H9 (cell line): Measurements from ENCODE around the gene USP47. TPM values are rescaled to one million over a fixed set of nuclear protein-coding genes. Genes with fewer than 3 reads are reported as not detected.
"Not testable (repeated sequence)": the region's sequence is repeated elsewhere in the genome, so short reads cannot be mapped to it uniquely, and the experiment has no call there.

Experiments used
- DNase-seq: peaks from one replicate; pipeline ENCODE4 v3.0.0-alpha.2; 2017
- H2AFZ ChIP-seq: one replicate; pipeline ENCODE4 v1.6.1; 2013; ENCODE audit warnings: mild to moderate bottlenecking, low read length, control low read depth, moderate library complexity
- H2AK5ac ChIP-seq: 2 replicates; pipeline ENCODE4 v1.6.1; 2013; ENCODE audit warnings: low read length, control low read depth, mixed read lengths; ENCODE audit not compliant: insufficient read length
- H2BK120ac ChIP-seq: one replicate; pipeline ENCODE4 v1.6.1; 2013; ENCODE audit warnings: low read depth, mild to moderate bottlenecking, low read length, control low read depth, inconsistent platforms; ENCODE audit not compliant: poor library complexity, severe bottlenecking
- H2BK12ac ChIP-seq: 2 replicates; pipeline ENCODE4 v1.6.1; 2013; ENCODE audit warnings: low read length, control low read depth, mixed read lengths, low read depth; ENCODE audit not compliant: insufficient read length
- H2BK15ac ChIP-seq: 2 replicates; pipeline ENCODE4 v1.6.1; 2013; ENCODE audit warnings: low read depth, low read length, control low read depth
- H2BK20ac ChIP-seq: one replicate; pipeline ENCODE4 v1.6.1; 2013; ENCODE audit warnings: low read depth, mild to moderate bottlenecking, low read length, control low read depth, inconsistent platforms; ENCODE audit not compliant: poor library complexity, severe bottlenecking
- H2BK5ac ChIP-seq: 2 replicates; pipeline ENCODE4 v1.6.1; 2013; ENCODE audit warnings: low read length, control low read depth, mixed read lengths; ENCODE audit not compliant: insufficient read length
- H3K14ac ChIP-seq: 2 replicates; pipeline ENCODE4 v1.6.1; 2013; ENCODE audit warnings: low read length, control low read depth; ENCODE audit not compliant: insufficient read depth
- H3K18ac ChIP-seq: 2 replicates; pipeline ENCODE4 v1.6.1; 2013; ENCODE audit warnings: low read depth, mild to moderate bottlenecking, mixed read lengths, low read length, control low read depth; ENCODE audit not compliant: insufficient read length
- H3K23ac ChIP-seq: 2 replicates; pipeline ENCODE4 v1.6.1; 2013; ENCODE audit warnings: low read length, control low read depth, mixed read lengths, low read depth; ENCODE audit not compliant: insufficient read length
- H3K23me2 ChIP-seq: 2 replicates; pipeline ENCODE4 v1.6.1; 2013; ENCODE audit warnings: low read depth, mild to moderate bottlenecking, mixed read lengths, low read length, control low read depth; ENCODE audit not compliant: insufficient read length, poor library complexity, severe bottlenecking
- H3K27ac ChIP-seq: 2 replicates; pipeline ENCODE4 v1.5.1; 2013; ENCODE audit warnings: low read length, control low read depth, mixed read lengths, low read depth; ENCODE audit not compliant: insufficient read length
- H3K27me3 ChIP-seq: 2 replicates; pipeline ENCODE4 v1.6.1; 2013; ENCODE audit warnings: low read length, control low read depth, inconsistent platforms; ENCODE audit not compliant: insufficient read depth
- H3K4ac ChIP-seq: 2 replicates; pipeline ENCODE4 v1.6.1; 2013; ENCODE audit warnings: low read depth, mild to moderate bottlenecking, control low read depth, inconsistent platforms, low read length, moderate library complexity
- H3K4me1 ChIP-seq: 2 replicates; pipeline ENCODE4 v1.6.1; 2013; ENCODE audit warnings: low read length, control low read depth, inconsistent platforms; ENCODE audit not compliant: insufficient read depth
- H3K4me2 ChIP-seq: 2 replicates; pipeline ENCODE4 v1.6.1; 2013; ENCODE audit warnings: low read length, control low read depth, mixed read lengths; ENCODE audit not compliant: insufficient read length, insufficient read depth
- H3K56ac ChIP-seq: 2 replicates; pipeline ENCODE4 v1.6.1; 2013; ENCODE audit warnings: low read depth, mild to moderate bottlenecking, mixed read lengths, low read length, control low read depth; ENCODE audit not compliant: insufficient read length
- H3K79me1 ChIP-seq: 2 replicates; pipeline ENCODE4 v1.6.1; 2013; ENCODE audit warnings: low read depth, mild to moderate bottlenecking, moderate library complexity, low read length, control low read depth, inconsistent platforms; ENCODE audit not compliant: insufficient read depth, poor library complexity, severe bottlenecking
- H3K79me2 ChIP-seq: 2 replicates; pipeline ENCODE4 v1.6.1; 2013; ENCODE audit warnings: low read length, control low read depth, inconsistent platforms; ENCODE audit not compliant: insufficient read depth
- H3K9ac ChIP-seq: 2 replicates; pipeline ENCODE4 v1.6.1; 2013; ENCODE audit warnings: low read length, control low read depth, mixed read lengths; ENCODE audit not compliant: insufficient read length; ENCODE audit errors: extremely low read depth
- H3K9me3 ChIP-seq: one replicate; pipeline ENCODE4 v1.6.1; 2013; ENCODE audit warnings: low read depth, low read length, inconsistent platforms; ENCODE audit not compliant: control insufficient read depth
- H3T11ph ChIP-seq: one replicate; pipeline ENCODE4 v1.6.1; 2013; ENCODE audit warnings: mild to moderate bottlenecking, low read length, control low read depth, inconsistent platforms
- H4K20me1 ChIP-seq: one replicate; pipeline ENCODE4 v1.6.1; 2013; ENCODE audit not compliant: control insufficient read depth, insufficient read length, insufficient read depth
- H4K5ac ChIP-seq: 2 replicates; pipeline ENCODE4 v1.6.1; 2013; ENCODE audit warnings: low read depth, mild to moderate bottlenecking, mixed read lengths, low read length, control low read depth; ENCODE audit not compliant: insufficient read length
- H4K8ac ChIP-seq: replicated peaks from 2 replicates; pipeline ENCODE4 v1.6.1; 2013; ENCODE audit warnings: low read length, control low read depth, mixed read lengths, low read depth; ENCODE audit not compliant: insufficient read length
- H4K91ac ChIP-seq: 2 replicates; pipeline ENCODE4 v1.6.1; 2013; ENCODE audit warnings: low read depth, mild to moderate bottlenecking, moderate library complexity, mixed read lengths, low read length, control low read depth; ENCODE audit not compliant: insufficient read length
- H3K27ac Mint-ChIP-seq, 3 experiments: 2 replicates in 2 of 3; 3 replicates in 1 of 3; pipeline ENCODE4 v1.8.0; 2020 to 2021; ENCODE audit warnings: mixed read lengths in 3 of 3, mild to moderate bottlenecking in 1 of 3, moderate library complexity in 1 of 3
- H3K27me3 Mint-ChIP-seq: 2 replicates; pipeline ENCODE4 v1.8.0; 2021; ENCODE audit warnings: low read depth, mild to moderate bottlenecking, moderate library complexity, mixed read lengths
- H3K36me3 Mint-ChIP-seq, 3 experiments: 2 replicates in 2 of 3; 3 replicates in 1 of 3; pipeline ENCODE4 v1.8.0; 2020 to 2021; ENCODE audit warnings: low read depth in 3 of 3, mixed read lengths in 3 of 3; ENCODE audit not compliant: insufficient read depth in 1 of 3
- H3K4me1 Mint-ChIP-seq, 2 experiments: 2 replicates each; pipeline ENCODE4 v1.8.0; 2020; ENCODE audit warnings: mixed read lengths in 2 of 2
- H3K4me3 Mint-ChIP-seq, 2 experiments: 2 replicates in 1 of 2; 3 replicates in 1 of 2; pipeline ENCODE4 v1.8.0; 2020 to 2021; ENCODE audit warnings: mild to moderate bottlenecking in 2 of 2, mixed read lengths in 2 of 2, moderate library complexity in 1 of 2
- H3K9me3 Mint-ChIP-seq, 2 experiments: 2 replicates in 1 of 2; 3 replicates in 1 of 2; pipeline ENCODE4 v1.8.0; 2020; ENCODE audit warnings: mild to moderate bottlenecking in 2 of 2, mixed read lengths in 2 of 2, moderate library complexity in 1 of 2
- WGBS: extraction: QIAGEN DNeasy Blood & Tissue Kit; methylation state at CpG from one replicate; pipeline ENCODE4 v1.1.7; 2013; ENCODE audit warnings: missing lambda C conversion rate, low lambda C conversion rate, mixed read lengths; ENCODE audit not compliant: insufficient read length; ENCODE audit errors: extremely low coverage; 5-methylcytosine and 5-hydroxymethylcytosine counted together
- total RNA-seq: library from RNA; stranded (reverse); gene quantifications from 2 replicates; pipeline ENCODE4 v1.2.1, GENCODE V29; 2021
- TF ChIP-seq, protein P1 (sequence below): fragments of 200-600 bp; sonication (generic); conservative IDR thresholded peaks from 3 replicates; pipeline ENCODE4 v1.8.0; 2021; ENCODE audit warnings: antibody characterized with exemption, mild to moderate bottlenecking

Gene USP47
- total RNA-seq, 1 experiment from 2014 or later, result 26.7 TPM

DNA sequence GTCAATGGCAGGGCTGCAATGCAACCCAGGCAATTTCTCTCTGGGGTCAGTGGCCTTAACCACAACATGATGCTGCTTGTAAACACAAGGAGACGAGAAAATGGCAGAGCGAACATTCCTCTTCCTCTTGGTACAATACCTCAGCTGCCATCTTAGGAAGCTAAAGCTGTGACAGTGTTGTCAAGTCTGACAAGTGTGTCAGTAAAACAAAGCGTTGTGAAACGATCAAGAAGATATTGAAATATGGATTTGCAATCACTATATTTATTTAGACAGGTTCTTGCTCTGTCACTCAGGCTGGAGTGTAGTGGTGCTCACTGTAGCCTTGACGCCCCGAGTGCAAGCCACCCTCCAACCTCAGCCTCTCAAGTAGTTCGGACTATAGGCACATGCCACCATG lies 14.5 kb upstream of the USP47 start:
- H3K56ac ChIP-seq, result no peak overlapping the region
- no peak for DNase-seq
- H4K91ac ChIP-seq, result no peak overlapping the region
- H3T11ph ChIP-seq, result no peak overlapping the region
- H3K23me2 ChIP-seq, result no peaks in the 10 kb centered on the region
- H3K79me1 ChIP-seq, result no peaks in the 10 kb centered on the region
- no peaks in the 10 kb centered on the region for H3K4me1 ChIP-seq
- H3K9ac ChIP-seq, result no peak overlapping the region
- Mint-ChIP-seq H3K4me1 (no peaks in the 10 kb centered on the region), H3K27me3 (no peaks in the 10 kb centered on the region), H3K36me3 (peaks cover 0 to 14% (median 7%) of the 10 kb centered on the region in 3 experiments; a peak in 4 of 7 replicates), H3K9me3 (peaks cover 8 to 15% of the 10 kb centered on the region in 2 experiments), H3K27ac (no peak overlapping the region), H3K4me3 (no peak overlapping the region)
- no peak overlapping the region for H3K4me2 ChIP-seq
- no peaks in the 10 kb centered on the region for H4K20me1 ChIP-seq
- H2AK5ac ChIP-seq, result no peak overlapping the region
- WGBS, result no CpG with 5 or more reads among the region's 7 CpGs
- H3K27ac ChIP-seq, result no peak overlapping the region
- H4K8ac ChIP-seq, result no peak overlapping the region
- H2BK20ac ChIP-seq, result no peak overlapping the region
- H4K5ac ChIP-seq, result no peak overlapping the region
- TF ChIP-seq, protein P1, sequence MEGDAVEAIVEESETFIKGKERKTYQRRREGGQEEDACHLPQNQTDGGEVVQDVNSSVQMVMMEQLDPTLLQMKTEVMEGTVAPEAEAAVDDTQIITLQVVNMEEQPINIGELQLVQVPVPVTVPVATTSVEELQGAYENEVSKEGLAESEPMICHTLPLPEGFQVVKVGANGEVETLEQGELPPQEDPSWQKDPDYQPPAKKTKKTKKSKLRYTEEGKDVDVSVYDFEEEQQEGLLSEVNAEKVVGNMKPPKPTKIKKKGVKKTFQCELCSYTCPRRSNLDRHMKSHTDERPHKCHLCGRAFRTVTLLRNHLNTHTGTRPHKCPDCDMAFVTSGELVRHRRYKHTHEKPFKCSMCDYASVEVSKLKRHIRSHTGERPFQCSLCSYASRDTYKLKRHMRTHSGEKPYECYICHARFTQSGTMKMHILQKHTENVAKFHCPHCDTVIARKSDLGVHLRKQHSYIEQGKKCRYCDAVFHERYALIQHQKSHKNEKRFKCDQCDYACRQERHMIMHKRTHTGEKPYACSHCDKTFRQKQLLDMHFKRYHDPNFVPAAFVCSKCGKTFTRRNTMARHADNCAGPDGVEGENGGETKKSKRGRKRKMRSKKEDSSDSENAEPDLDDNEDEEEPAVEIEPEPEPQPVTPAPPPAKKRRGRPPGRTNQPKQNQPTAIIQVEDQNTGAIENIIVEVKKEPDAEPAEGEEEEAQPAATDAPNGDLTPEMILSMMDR, result no peak
- no peak overlapping the region for H2BK5ac ChIP-seq
- H2AFZ ChIP-seq, result no peak overlapping the region
- H2BK120ac ChIP-seq, result no peak overlapping the region
- no peaks in the 10 kb centered on the region for H3K9me3 ChIP-seq
- H3K18ac ChIP-seq, result no peak overlapping the region
- no peaks in the 10 kb centered on the region for H3K79me2 ChIP-seq
- no peak overlapping the region for H3K4ac ChIP-seq
- no peak overlapping the region for H2BK15ac ChIP-seq
- no peaks in the 10 kb centered on the region for H3K27me3 ChIP-seq
- H3K14ac ChIP-seq, result no peak overlapping the region
- H3K23ac ChIP-seq, result no peak overlapping the region
- H2BK12ac ChIP-seq, result no peak overlapping the region

DNA sequence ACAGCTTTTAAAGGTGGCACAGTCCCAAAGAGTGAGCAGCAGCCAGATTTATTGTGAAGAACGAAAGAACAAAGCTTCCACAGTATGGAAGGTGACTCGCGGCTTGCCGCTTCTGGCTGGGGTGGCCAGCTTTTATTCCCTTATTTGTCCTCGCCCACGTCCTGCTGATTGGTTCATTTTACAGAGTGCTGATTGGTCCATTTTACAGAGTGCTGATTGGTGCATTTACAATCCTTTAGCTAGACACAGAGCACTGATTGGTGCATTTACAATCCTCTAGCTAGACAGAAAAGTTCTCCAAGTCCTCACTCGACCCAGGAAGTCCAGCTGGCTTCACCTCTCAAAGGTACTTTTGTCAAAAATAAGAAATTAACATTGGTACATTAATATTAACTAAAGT lies 10.4 kb upstream of the USP47 start:
- H3K36me3 Mint-ChIP-seq, H3K79me1 ChIP-seq, H2BK5ac ChIP-seq, H4K5ac ChIP-seq, H3K79me2 ChIP-seq, H2AFZ ChIP-seq, H3K27me3 Mint-ChIP-seq, H4K8ac ChIP-seq, H3K4me2 ChIP-seq, H3K9ac ChIP-seq, H3K14ac ChIP-seq, H2AK5ac ChIP-seq, H3K27ac ChIP-seq, H3K4me3 Mint-ChIP-seq, H3K9me3 Mint-ChIP-seq, DNase-seq, H3K27me3 ChIP-seq, H3K23ac ChIP-seq, H2BK120ac ChIP-seq, H3K9me3 ChIP-seq, H3K56ac ChIP-seq, H2BK12ac ChIP-seq, H3K18ac ChIP-seq, H3K4ac ChIP-seq, H3K23me2 ChIP-seq, H4K20me1 ChIP-seq, H4K91ac ChIP-seq, H3K4me1 Mint-ChIP-seq, H3K27ac Mint-ChIP-seq, H3T11ph ChIP-seq, H2BK15ac ChIP-seq, H2BK20ac ChIP-seq, H3K4me1 ChIP-seq: not testable (repeated sequence)
- no CpG with 5 or more reads among the region's 7 CpGs for WGBS
